Measurements from ENCODE around the gene AGBL2.

AGBL2 gene

GRCh38 chr11:47659276-47659675, 55.9 kb downstream of the AGBL2 start:
- Histone ChIP-seq H3K36me3 (no peaks in the 10 kb centered on the region), H3K27me3 (no peaks in the 10 kb centered on the region), H3K4me3 (ENCODE audit: low read depth in 1 of 2, low read length in 1 of 2) (no peak overlapping the region), H3K27ac (no peak overlapping the region), H3K9me3 (no peaks in the 10 kb centered on the region), H3K4me1 (ENCODE audit: control insufficient read depth in 1 of 2, insufficient read depth in 1 of 2, low read depth in 1 of 2, low read length in 1 of 2) (no peaks in the 10 kb centered on the region)
- no peak for TF ChIP-seq CTCF (IDR thresholded peaks at IDR 0.05)

GRCh38 chr11:47656260-47656885, 58.8 kb downstream of the AGBL2 start:
- no peak for TF ChIP-seq CTCF (IDR thresholded peaks at IDR 0.05)
- H3K9me3 ChIP-seq: no peaks in the 10 kb centered on the region
- H3K4me1 ChIP-seq (ENCODE audit: control insufficient read depth in 1 of 2, insufficient read depth in 1 of 2, low read depth in 1 of 2, low read length in 1 of 2): no peaks in the 10 kb centered on the region
- no peaks in the 10 kb centered on the region for H3K36me3 ChIP-seq
- H3K4me3 ChIP-seq (ENCODE audit: low read depth in 1 of 2, low read length in 1 of 2): no peak overlapping the region
- no peak overlapping the region for H3K27ac ChIP-seq
- no peaks in the 10 kb centered on the region for H3K27me3 ChIP-seq

- H3K27ac ChIP-seq: no peak overlapping the region
- no peaks in the 10 kb centered on the region for H3K36me3 ChIP-seq
- no peaks in the 10 kb centered on the region for H3K9me3 ChIP-seq
- TF ChIP-seq CTCF (IDR thresholded peaks at IDR 0.05): no peak
- H3K27me3 ChIP-seq: no peaks in the 10 kb centered on the region
- H3K4me3 ChIP-seq (ENCODE audit: low read depth in 1 of 2, low read length in 1 of 2): no peak overlapping the region
- H3K4me1 ChIP-seq (ENCODE audit: control insufficient read depth in 1 of 2, insufficient read depth in 1 of 2, low read depth in 1 of 2, low read length in 1 of 2): no peaks in the 10 kb centered on the region
Observed at GRCh38 chr11:47651818-47652469, 63.2 kb downstream of the AGBL2 start.

GRCh38 chr11:47649276-47649675, 65.9 kb downstream of the AGBL2 start:
- TF ChIP-seq CTCF (IDR thresholded peaks at IDR 0.05): no peak
- no peaks in the 10 kb centered on the region for H3K27me3 ChIP-seq
- H3K36me3 ChIP-seq: no peaks in the 10 kb centered on the region
- H3K4me3 ChIP-seq (ENCODE audit: low read depth in 1 of 2, low read length in 1 of 2): no peak overlapping the region
- H3K4me1 ChIP-seq (ENCODE audit: control insufficient read depth in 1 of 2, insufficient read depth in 1 of 2, low read depth in 1 of 2, low read length in 1 of 2): no peaks in the 10 kb centered on the region
- no peak overlapping the region for H3K27ac ChIP-seq
- H3K9me3 ChIP-seq: no peaks in the 10 kb centered on the region

- no peaks in the 10 kb centered on the region for H3K36me3 ChIP-seq
- no peaks in the 10 kb centered on the region for H3K9me3 ChIP-seq
- H3K27ac ChIP-seq: no peak overlapping the region
- TF ChIP-seq CTCF (IDR thresholded peaks at IDR 0.05): no peak
- H3K4me3 ChIP-seq (ENCODE audit: low read depth in 1 of 2, low read length in 1 of 2): no peak overlapping the region
- H3K4me1 ChIP-seq (ENCODE audit: control insufficient read depth in 1 of 2, insufficient read depth in 1 of 2, low read depth in 1 of 2, low read length in 1 of 2): peaks cover 14 to 16% of the 10 kb centered on the region in 2 experiments
- H3K27me3 ChIP-seq: no peaks in the 10 kb centered on the region
Observed at GRCh38 chr11:47646019-47646418, 69.2 kb downstream of the AGBL2 start.
